RWPE2 (cell line): ENCODE data around the gene TAF6L.

ENCODE experiments used
- ATAC-seq: fragments of 200-7000 bp; cut with Tn5 transposase; 3 replicates; pipeline ENCODE4 v1.9.1; 2021; ENCODE audit warnings: low read depth
- DNase-seq: peaks from one replicate; pipeline ENCODE4 v3.0.0-alpha.2; 2020; ENCODE audit warnings: low spot score
- H3K27ac ChIP-seq: fragments of 450-650 bp; 2 replicates; pipeline ENCODE4 v1.5.1; 2017; ENCODE audit warnings: mild to moderate bottlenecking; ENCODE audit not compliant: poor library complexity, severe bottlenecking
- H3K27me3 ChIP-seq: fragments of 250-450 bp; sonication (Bioruptor Pico); 2 replicates; pipeline ENCODE4 v1.5.1; 2021; ENCODE audit warnings: mild to moderate bottlenecking, moderate library complexity; ENCODE audit not compliant: insufficient read depth, poor library complexity, severe bottlenecking
- H3K36me3 ChIP-seq: fragments of 250-450 bp; sonication (Bioruptor Pico); 2 replicates; pipeline ENCODE4 v1.5.1; 2020; ENCODE audit warnings: low read depth, mild to moderate bottlenecking, moderate library complexity
- H3K4me1 ChIP-seq: fragments of 250-450 bp; sonication (Bioruptor Pico); 2 replicates; pipeline ENCODE4 v1.5.1; 2021; ENCODE audit warnings: mild to moderate bottlenecking, moderate library complexity; ENCODE audit not compliant: insufficient read depth, poor library complexity, severe bottlenecking
- H3K4me3 ChIP-seq: fragments of 250-450 bp; sonication (Bioruptor Pico); 2 replicates; pipeline ENCODE4 v1.5.1; 2021; ENCODE audit warnings: mild to moderate bottlenecking, moderate library complexity; ENCODE audit not compliant: severe bottlenecking
- H3K9me3 ChIP-seq: fragments of 250-450 bp; sonication (Bioruptor Pico); 2 replicates; pipeline ENCODE4 v1.5.1; 2021; ENCODE audit warnings: mild to moderate bottlenecking, moderate library complexity; ENCODE audit not compliant: severe bottlenecking
- TF ChIP-seq, protein P1 (sequence below): fragments of 450-650 bp; IDR thresholded peaks from one replicate; pipeline ENCODE4 v1.5.1; 2017; ENCODE audit warnings: mild to moderate bottlenecking, moderate library complexity; ENCODE audit not compliant: poor library complexity, severe bottlenecking

TAF6L gene

DNA sequence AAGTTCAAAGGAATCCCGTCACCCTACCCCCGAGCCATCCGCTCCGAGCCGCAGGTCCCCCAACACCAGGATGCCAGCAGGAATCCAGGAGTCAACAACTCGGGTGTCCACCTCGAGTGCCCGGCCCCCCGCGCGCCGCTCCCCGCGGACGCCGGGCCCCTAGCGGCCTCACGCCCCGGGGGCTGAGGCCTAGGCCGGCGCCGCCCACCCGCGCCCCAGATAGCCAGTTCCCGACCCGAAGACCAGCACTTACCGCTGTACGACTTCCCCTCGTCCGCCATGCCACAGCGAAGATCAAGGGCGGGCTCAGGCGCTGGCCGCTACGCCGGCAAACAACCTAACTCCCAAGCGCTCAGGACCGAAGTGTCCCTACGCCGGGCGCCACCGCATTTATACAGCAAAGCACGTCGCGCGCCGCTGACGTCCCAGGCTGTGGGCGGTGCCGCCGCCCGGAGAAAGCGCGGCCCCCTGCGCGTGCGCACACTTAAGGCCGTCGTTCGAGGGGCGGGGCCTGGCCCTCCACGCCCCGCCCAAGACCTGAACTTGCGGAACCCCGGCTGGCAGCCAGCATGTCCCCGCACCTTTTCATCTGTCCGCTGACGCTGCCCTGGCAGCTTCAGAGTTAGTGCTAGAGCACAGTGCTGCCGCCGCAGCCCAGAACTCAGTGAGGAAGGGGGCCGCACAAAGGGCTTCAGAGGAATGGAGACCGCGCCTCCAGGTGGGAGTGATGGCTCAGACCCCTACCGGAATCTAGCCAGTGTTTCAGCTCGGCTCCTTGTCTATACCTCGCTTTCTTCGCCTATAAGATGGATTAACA, 34.1 kb downstream of the TAF6L start, which contains the start of gene NXF1:
TSS of gene NXF1 (minus strand) at position 365 of the 817 bp plus-strand sequence. CDS start at position 281, 84 bp downstream.
- TF ChIP-seq, protein P1, sequence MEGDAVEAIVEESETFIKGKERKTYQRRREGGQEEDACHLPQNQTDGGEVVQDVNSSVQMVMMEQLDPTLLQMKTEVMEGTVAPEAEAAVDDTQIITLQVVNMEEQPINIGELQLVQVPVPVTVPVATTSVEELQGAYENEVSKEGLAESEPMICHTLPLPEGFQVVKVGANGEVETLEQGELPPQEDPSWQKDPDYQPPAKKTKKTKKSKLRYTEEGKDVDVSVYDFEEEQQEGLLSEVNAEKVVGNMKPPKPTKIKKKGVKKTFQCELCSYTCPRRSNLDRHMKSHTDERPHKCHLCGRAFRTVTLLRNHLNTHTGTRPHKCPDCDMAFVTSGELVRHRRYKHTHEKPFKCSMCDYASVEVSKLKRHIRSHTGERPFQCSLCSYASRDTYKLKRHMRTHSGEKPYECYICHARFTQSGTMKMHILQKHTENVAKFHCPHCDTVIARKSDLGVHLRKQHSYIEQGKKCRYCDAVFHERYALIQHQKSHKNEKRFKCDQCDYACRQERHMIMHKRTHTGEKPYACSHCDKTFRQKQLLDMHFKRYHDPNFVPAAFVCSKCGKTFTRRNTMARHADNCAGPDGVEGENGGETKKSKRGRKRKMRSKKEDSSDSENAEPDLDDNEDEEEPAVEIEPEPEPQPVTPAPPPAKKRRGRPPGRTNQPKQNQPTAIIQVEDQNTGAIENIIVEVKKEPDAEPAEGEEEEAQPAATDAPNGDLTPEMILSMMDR, result no peak
- H3K27ac ChIP-seq, result peak within 1 kb of the TSS; percentile 46
- H3K36me3 ChIP-seq, result peaks cover 36% of the 10 kb centered on the region
- peaks cover 4% of the 10 kb centered on the region for H3K4me1 ChIP-seq
- ATAC-seq, result peak; percentile 78
- H3K27me3 ChIP-seq, result no peaks in the 10 kb centered on the region
- peak within 1 kb of the TSS; percentile 79 for H3K4me3 ChIP-seq
- H3K9me3 ChIP-seq, result no peaks in the 10 kb centered on the region
- peak; percentile 89 for DNase-seq

DNA sequence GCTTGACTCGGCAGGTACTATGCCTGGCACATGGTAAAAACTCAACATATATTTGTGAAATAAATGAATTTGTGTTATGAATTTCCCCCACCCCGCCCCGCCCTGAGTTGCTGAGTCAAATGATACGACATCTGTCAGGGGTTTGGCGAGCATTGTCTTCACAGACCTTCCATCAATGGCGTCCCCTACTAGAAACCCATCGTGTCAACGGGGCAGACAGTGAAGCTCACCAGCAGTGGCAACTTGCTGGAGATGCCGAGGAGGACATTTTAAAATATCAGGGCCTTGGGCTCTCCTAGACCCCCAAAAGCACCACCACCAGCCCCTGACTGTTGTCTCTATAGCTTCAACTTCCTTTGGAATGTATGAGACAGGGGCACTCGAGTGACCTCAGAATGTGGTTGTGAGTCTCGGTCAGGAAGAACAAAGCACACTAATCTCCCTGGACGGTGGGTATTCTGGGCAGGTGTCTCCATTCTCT, 34.8 kb downstream of the TAF6L start:
- H3K27ac ChIP-seq, result peak overlapping the region; percentile 46

DNA sequence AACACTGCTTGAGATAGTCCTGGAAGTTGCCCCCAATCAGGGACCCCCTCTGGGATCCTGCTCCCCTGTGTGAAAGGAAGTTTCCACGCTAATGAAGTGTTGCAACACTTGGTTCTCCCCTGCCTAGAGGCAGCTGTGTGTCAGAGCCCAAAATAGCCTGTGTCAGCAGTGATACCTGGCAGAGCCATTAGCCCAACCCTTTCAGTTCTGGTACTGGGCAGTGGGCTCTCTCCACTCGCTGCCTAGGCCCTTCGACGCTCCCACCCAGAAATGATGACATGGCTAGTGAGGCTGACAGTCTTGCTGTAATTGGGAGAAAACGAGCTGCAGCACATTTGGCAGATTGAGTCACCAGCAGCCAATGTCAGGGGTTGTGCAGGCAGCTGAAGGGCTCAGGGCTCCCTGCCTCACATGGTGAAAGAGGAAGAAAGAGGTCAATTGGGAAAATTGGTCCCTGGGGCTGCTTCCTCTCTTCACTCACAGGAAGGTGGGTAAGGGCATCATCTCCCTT, 35.5 kb downstream of the TAF6L start:
- Histone ChIP-seq H3K27me3 (no peaks in the 10 kb centered on the region), H3K36me3 (peaks cover 24% of the 10 kb centered on the region), H3K9me3 (no peaks in the 10 kb centered on the region), H3K4me1 (peaks cover 4% of the 10 kb centered on the region), H3K27ac (peak overlapping the region; percentile 46), H3K4me3 (no peak overlapping the region)
- DNase-seq (no peak), ATAC-seq (peak; percentile 23; the same call in 1 of the 3 replicates)
- TF ChIP-seq, protein P1, result no peak

More for the DNA sequence above, 34.8 kb downstream of the TAF6L start:
- no peaks in the 10 kb centered on the region for H3K27me3 ChIP-seq
- DNase-seq (no peak), ATAC-seq (no peak)
- TF ChIP-seq, protein P1, result no peak
- peaks cover 4% of the 10 kb centered on the region for H3K4me1 ChIP-seq
- no peaks in the 10 kb centered on the region for H3K9me3 ChIP-seq
- peak overlapping the region; percentile 79 for H3K4me3 ChIP-seq
- H3K36me3 ChIP-seq, result peaks cover 31% of the 10 kb centered on the region

DNA sequence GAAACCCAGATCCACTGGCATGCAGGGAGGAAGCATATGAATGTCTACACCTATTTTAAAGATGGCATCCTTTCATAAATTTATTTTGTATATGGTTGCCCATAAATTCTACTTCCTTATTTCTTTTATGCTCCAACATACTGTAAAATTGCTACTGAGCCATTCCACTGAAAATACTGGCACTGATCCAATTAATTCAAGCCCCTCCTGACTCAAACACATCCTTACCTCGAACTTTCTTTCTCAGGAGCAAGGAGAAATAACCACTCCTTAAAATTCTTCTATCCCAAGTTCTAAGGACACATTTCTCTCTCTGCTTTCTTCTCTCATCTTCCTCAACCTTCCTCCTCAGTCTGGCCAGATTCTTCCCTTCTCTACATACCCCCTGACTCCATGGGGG, 39.6 kb downstream of the TAF6L start:
- Histone ChIP-seq H3K4me3 (no peak overlapping the region), H3K9me3 (no peaks in the 10 kb centered on the region), H3K36me3 (peaks cover 1% of the 10 kb centered on the region), H3K4me1 (no peaks in the 10 kb centered on the region), H3K27ac (no peak overlapping the region), H3K27me3 (no peaks in the 10 kb centered on the region)
- DNase-seq (no peak), ATAC-seq (no peak)
- TF ChIP-seq, protein P1, result no peak
